GM12878 (cell line): Measurements from ENCODE around the gene GSE1. TPM values are rescaled to one million over a fixed set of nuclear protein-coding genes. Genes with fewer than 3 reads are reported as not detected.

Source experiments
- CBFB ChIP-seq: IDR thresholded peaks from 2 replicates; pipeline ENCODE4 v1.6.1; 2016; ENCODE audit warnings: antibody characterized with exemption, low read depth
- CREB1 ChIP-seq: IDR thresholded peaks from 2 replicates; pipeline ENCODE4 v1.6.1; 2012; ENCODE audit warnings: low read depth, mild to moderate bottlenecking, inconsistent platforms
- ELK1 ChIP-seq: IDR thresholded peaks from 2 replicates; pipeline ENCODE4 v1.6.1; 2012; ENCODE audit warnings: low read depth, low read length, improper control_type of control experiment
- HCFC1 ChIP-seq: fragments of 150-350 bp; IDR thresholded peaks from 2 replicates; pipeline ENCODE4 v1.6.1; 2014; ENCODE audit warnings: low read length
- NR2C2 ChIP-seq: IDR thresholded peaks from 2 replicates; pipeline ENCODE4 v1.6.1; 2011; ENCODE audit warnings: borderline replicate concordance, low read depth; ENCODE audit not compliant: control insufficient read depth, insufficient read length
- PRDM15 ChIP-seq: fragments of 450-650 bp; formaldehyde crosslinking; IDR thresholded peaks from 2 replicates; pipeline ENCODE4 v1.4.0; 2020; ENCODE audit warnings: mild to moderate bottlenecking, moderate library complexity
- RB1 ChIP-seq: fragments of 450-650 bp; formaldehyde crosslinking; IDR thresholded peaks from 2 replicates; pipeline ENCODE4 v1.6.1; 2017; ENCODE audit warnings: mild to moderate bottlenecking, borderline replicate concordance
- SREBF2 ChIP-seq: IDR thresholded peaks from 2 replicates; pipeline ENCODE4 v1.6.1; 2012; ENCODE audit warnings: mild to moderate bottlenecking, low read length
- USF2 ChIP-seq: IDR thresholded peaks from 2 replicates; pipeline ENCODE4 v1.6.1; 2011; ENCODE audit warnings: low read depth, low read length, improper control_type of control experiment, borderline replicate concordance
- ZNF217 ChIP-seq: fragments of 450-650 bp; IDR thresholded peaks from 2 replicates; pipeline ENCODE4 v1.6.1; 2017; ENCODE audit warnings: antibody characterized with exemption, mild to moderate bottlenecking
- polyA plus RNA-seq, 11 experiments: library from polyadenylated mRNA; depleted of rRNA in 4 of 11; unstranded in 6 of 11; stranded (reverse) in 5 of 11; fragments of >200 nt; fragmentation: Nextera tagmentation in 4 of 11; fragmentation: Illumina TruSeq in 1 of 11; extraction: Ambion mirVana in 4 of 11; extraction: Trizol in 1 of 11; gene quantifications; 1 replicate in 1 of 11; 2 replicates in 10 of 11; pipeline versions ENCODE4 v1.2.1 to v1.2.3, GENCODE V29; 2011 to 2016; ENCODE audit warnings: inconsistent platforms in 2 of 11, missing spikeins in 2 of 11, low read depth in 1 of 11
- total RNA-seq, 4 experiments: library from RNA; depleted of rRNA in 3 of 4; stranded (reverse); fragments of >200 nt in 3 of 4; fragmentation: Illumina TruSeq in 1 of 4; extraction: Trizol in 1 of 4; gene quantifications; 2 replicates each; pipeline versions ENCODE4 v1.2.1 to v1.2.3, GENCODE V29; 2013 to 2021

GSE1 gene
- total and polyA plus RNA-seq, 10 of the 15 experiments (the other 5 are each of a cell fraction or from before 2014, with no cell fraction given): 4.6 to 58.7 (median 18.2) TPM

GRCh38 chr16:85696781-85697180 lies 83.7 kb downstream of the GSE1 start (continued):
- TF ChIP-seq PRDM15 (CRISPR knock-in tag): no peak
- no peak for TF ChIP-seq RB1
- TF ChIP-seq ELK1: no peak
- no peak for TF ChIP-seq SREBF2
- TF ChIP-seq NR2C2: no peak
- no peak for TF ChIP-seq ZNF217
- TF ChIP-seq HCFC1: no peak
- no peak for TF ChIP-seq CBFB
- no peak for TF ChIP-seq CREB1
- TF ChIP-seq USF2: no peak
